ENCODE results near the gene KLHL3. TPM values are rescaled to one million over a fixed set of nuclear protein-coding genes. Genes with fewer than 3 reads are reported as not detected.

Gene KLHL3
- total RNA-seq, 1 donor from 2014 or later: 5.4 TPM

DNA sequence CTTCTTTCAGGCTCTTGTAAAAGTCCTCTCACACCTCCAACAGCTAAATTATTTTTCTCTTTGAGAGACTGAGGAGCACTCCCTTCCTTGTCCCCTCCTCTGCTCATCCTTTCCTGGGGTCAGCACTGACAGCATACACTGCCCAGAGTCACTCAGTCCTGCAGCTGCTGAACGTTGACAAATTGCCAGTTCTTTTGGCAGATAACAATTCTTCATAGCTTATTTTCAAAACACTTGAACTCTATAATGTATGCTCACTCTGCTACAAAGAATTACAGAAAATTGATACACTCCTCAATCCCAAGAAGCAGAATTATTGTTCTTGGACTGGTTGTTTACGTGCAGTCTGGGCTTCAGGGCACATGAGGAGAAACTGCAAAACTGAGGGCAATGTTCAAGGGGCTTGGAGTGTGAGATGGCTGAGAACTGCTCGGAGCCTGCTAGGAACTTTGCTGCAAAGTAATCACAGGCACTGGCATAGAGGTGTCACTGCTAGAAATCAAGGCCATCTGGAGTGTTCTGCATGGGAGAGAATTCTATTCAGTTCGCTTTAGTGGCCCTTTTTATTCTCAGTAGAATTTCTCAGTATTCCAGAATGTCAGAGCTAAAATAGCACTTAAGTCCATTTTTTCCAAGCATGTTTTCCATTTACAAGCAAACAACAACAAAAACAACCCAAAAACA is 140.4 kb downstream of the KLHL3 start:
- intact Hi-C loops (cut with micrococcal nuclease): no loop called here

GRCh38 chr5:137594717-137595116 is 141.2 kb downstream of the KLHL3 start:
- intact Hi-C loops (cut with micrococcal nuclease): no loop called here

DNA sequence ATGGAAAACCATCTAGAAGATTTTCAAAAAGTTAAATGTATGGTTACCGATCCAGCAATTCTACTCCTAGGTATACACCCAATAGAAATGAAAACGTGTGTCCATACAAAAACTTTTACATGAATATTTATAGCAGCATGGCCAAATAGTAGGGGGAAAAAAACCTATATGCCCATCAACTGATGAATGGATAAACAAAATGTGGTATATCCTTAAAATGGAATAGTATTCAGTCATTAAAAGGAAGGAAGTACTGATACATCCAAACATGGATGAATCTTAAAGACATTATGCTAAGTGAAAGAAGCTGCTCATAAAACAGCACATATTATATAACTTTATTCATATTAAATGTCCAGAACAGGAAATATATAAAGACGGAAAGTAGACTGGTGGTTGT is 143.6 kb downstream of the KLHL3 start:
- intact Hi-C loops (cut with micrococcal nuclease): no loop called here

DNA sequence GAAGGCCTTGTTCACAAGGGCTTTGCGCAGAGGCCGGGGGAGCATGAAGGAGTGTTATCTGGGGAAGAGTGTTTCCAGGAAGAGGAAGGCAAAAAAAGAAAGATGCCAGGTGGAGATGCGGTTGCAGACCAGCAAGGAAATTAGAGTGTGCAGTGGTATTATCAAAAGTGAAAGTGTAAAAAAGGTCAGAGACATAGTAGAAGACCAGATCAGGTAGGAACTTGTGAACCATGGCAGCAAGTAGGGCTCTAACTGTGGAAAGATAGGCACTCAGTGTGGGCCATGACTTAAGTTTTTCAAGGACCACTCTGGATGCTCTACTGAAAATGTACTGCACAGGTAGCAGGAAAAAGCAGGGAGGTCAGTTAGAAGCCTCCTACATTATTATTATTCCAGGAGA is 146.7 kb downstream of the KLHL3 start:
- intact Hi-C loops (cut with micrococcal nuclease): no loop called here

DNA sequence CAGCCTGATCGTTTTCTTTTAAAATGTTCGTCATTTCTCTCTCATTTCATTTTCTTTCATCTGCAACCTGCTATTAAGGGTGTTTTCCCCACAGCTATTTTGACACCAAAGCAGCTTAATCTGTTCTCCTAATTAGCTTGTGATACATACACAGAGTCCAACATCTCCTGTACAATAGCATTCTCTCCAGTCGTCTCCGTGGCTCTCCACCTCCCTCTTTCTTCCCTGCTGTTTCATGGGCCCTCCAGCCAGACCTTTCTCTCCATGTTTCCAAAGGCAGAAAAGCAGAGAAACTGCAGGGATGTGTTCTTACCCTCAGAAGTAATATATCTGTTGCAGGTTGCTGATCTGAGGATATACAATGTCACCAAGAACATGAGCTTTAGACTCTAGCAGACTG is 148.0 kb downstream of the KLHL3 start:
- intact Hi-C loops (cut with micrococcal nuclease): no loop called here

DNA sequence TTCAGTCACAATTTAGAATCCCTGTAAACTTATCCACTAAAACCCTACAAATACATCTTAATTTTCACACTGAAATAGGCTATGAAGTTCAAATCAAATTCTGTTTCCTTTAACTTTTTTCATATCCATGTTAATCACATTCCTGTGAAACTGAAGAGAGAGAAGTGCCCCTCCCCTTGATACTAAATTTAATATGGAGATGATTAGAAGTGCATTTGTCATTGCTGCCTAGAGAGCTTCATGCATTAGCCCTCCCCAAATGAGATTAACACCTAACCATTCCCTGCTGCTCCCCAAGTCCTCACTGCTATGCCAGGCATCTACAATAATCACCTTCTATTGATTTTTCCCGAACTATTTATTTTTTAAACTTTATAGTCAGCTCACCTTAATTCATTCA is 151.6 kb downstream of the KLHL3 start:
- intact Hi-C loops (cut with micrococcal nuclease): no loop called here

DNA sequence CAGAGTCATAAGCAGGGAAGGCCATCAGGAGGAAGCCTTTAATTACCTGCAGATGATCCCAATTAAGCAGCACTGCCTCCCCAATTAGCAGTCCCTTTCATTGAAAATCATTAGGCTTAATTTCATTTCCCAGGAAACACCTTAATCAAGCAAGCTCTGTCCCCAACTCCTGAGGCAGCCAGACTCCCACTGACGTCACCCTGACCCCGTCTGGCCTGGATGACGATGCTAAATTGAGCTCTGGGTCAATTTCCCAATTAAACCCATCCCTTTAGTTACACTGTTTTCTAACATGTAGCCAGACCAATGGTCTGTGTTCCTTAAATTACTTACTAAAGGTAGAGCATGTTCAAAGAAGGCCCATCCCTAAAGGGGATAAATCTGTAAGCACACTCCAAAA is 152.8 kb downstream of the KLHL3 start:
- intact Hi-C loops (cut with micrococcal nuclease): no loop called here

- intact Hi-C loops (cut with micrococcal nuclease): no loop called here
Observed at GRCh38 chr5:137582218-137582617, 153.7 kb downstream of the KLHL3 start.

DNA sequence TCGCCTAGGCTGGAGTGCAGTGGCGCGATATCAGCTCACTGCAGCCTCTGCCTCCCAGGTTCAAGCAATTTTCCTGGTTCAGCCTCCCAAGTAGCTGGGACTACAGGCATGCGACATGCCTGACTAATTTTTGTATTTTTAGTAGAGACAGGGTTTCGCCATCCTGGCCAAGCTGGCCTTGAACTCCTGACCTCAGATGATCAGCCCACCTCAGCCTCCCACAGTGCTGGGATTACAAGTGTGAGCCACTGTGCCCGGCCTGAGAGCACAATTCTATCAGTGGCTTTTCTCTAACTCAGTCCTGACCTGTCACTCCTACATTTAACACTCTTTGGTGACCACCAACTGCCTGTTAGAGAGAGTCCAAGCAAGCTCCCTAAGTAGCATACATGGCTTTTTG is 154.1 kb downstream of the KLHL3 start:
- intact Hi-C loops (cut with micrococcal nuclease): no loop called here

DNA sequence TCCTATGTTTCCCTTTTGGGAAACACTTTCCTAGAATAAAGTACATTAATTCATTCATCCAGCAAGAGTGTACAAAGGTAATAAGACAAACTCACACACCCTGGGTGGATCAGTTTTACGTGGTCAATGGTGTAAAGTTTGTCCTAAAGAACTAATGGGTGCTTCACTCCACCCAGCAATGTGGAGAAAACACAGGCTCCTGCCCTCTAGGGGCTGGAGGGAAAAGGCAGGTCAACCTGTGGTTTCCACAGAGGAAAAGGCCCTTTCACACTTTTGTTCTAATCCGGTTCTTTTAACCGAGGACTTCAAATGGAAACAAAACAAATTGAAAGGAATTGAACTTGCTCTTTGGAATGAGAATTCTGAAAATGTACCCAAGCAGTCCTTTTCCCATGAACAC is 155.9 kb downstream of the KLHL3 start:
- intact Hi-C loops (cut with micrococcal nuclease): no loop called here

GRCh38 chr5:137575847-137576246 is 160.0 kb downstream of the KLHL3 start:
- intact Hi-C loops (cut with micrococcal nuclease): no loop called here

- intact Hi-C loops (cut with micrococcal nuclease): no loop called here
Observed at GRCh38 chr5:137575211-137575610, 160.7 kb downstream of the KLHL3 start.

GRCh38 chr5:137573376-137573775 is 162.5 kb downstream of the KLHL3 start:
- intact Hi-C loops (cut with micrococcal nuclease): no loop called here

GRCh38 chr5:137572042-137572695 is 163.7 kb downstream of the KLHL3 start:
- intact Hi-C loops (cut with micrococcal nuclease): no loop called here

- intact Hi-C loops (cut with micrococcal nuclease): no loop called here
Observed at GRCh38 chr5:137570070-137570469, 165.8 kb downstream of the KLHL3 start.

Other genes starting within 250 kb of the KLHL3 start
- 0.16 and 0.91 TPM in 2 replicates for gene SPOCK1, start 236.8 kb downstream of the KLHL3 start, total RNA-seq
- 31.3 and 31.4 TPM in 2 replicates for gene HNRNPA0, start 18.3 kb upstream of the KLHL3 start, total RNA-seq
- not detected in 2 replicates for gene MYOT, start 131.8 kb upstream of the KLHL3 start, total RNA-seq
- gene PKD2L2, start 153.4 kb upstream of the KLHL3 start, total RNA-seq: 0.23 TPM in 1 of 2 replicates, not detected in the other

Measured in T-helper 2 cell treated with Interferon-gamma antibody and Interleukin-4, amounts not matched to agents 100 ng/mL and 5 ng/mL, for 36 hours (primary cell).